ENCODE results near the gene SPDYE18. TPM values are rescaled to one million over a fixed set of nuclear protein-coding genes. Genes with fewer than 3 reads are reported as not detected.
A peak's percentile ranks its signal among the peaks of the same experiment; 100 is the strongest.
"Not testable (repeated sequence)": the region's sequence is repeated elsewhere in the genome, so short reads cannot be mapped to it uniquely, and the experiment has no call there.

Gene SPDYE18
- total RNA-seq, 1 donor from 2014 or later: 1.7 TPM

- peak; percentile 42 for DNase-seq (ENCODE audit: low spot score)
Measured at GRCh38 chr7:77006127-77007110, 55.9 kb downstream of the SPDYE18 start.

DNA sequence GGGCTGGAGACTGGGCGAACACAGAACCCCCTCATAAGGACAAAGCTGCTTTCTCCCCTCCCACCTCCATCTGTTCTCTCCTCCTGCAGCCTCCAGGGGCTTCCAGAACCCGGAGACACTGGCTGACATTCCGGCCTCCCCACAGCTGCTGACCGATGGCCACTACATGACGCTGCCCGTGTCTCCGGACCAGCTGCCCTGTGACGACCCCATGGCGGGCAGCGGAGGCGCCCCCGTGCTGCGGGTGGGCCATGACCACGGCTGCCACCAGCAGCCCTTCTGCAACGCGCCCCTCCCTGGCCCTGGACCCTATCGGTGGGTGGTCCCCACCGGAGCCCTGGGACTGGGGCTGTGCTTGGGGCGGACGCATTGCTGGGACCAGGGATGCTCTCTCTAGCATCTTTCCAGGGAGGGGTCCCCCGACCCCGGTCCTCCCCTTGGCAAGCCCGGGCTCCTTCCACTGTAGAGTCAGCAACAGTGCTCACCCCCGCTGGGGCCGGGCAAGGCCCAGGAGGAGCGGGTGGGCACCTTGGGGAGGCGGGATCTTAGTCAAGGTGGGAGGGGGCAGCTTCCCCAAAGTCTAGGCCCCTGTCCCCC lies 56.8 kb downstream of the SPDYE18 start:
- peak; percentile 41 for DNase-seq (ENCODE audit: low spot score)

GRCh38 chr7:77004151-77004550 lies 58.2 kb downstream of the SPDYE18 start:
- peak; percentile 17 for DNase-seq (ENCODE audit: low spot score)

DNA sequence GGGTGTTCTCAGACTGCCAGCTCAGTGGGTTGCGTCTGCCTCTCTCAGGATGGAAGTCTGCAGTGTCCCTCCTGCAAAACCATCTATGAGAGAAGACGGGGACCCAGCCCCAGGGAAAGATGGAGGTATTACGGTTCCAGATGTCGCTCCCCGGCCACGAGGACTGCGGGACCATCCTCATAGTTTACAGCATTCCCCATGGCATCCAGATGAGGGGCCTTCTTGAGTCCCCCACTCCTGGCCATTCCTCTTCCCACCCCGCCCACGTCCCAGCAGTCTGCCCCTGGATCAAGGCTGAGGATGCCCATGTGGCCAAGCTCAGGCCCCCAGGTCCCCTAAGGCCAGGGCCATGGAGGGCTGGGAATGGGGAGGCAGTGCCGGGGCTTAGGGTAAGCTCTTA lies 59.1 kb downstream of the SPDYE18 start:
- DNase-seq (ENCODE audit: low spot score): peak; percentile 41

DNA sequence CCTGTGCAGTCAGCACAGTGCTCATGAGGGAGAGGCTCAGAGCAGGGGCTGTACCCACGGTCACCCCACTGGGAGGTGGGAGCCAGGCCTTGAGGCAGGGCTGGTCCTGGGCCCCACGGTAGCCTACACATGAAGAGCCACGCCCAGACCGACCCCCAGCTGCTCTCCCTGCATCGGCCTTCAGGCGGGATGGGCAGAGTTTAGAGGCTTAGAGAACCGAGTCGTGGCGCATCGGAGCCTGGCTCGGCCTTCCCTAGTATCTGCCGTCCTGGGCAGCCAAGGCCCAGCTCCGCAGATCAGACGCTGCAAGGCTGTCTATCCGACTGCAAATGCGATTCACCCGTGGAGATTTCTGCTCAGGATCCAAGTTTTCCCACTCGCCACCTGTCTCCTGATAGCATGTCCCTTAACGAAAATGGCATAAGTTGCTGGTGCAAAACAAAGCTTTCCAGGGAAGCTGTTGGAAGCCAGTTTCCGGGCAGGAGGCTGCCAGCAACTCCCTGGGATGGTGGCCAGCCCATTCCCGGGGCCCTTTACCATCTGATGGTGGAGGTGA lies 59.6 kb downstream of the SPDYE18 start:
- not testable (repeated sequence) for DNase-seq (ENCODE audit: low spot score)

DNA sequence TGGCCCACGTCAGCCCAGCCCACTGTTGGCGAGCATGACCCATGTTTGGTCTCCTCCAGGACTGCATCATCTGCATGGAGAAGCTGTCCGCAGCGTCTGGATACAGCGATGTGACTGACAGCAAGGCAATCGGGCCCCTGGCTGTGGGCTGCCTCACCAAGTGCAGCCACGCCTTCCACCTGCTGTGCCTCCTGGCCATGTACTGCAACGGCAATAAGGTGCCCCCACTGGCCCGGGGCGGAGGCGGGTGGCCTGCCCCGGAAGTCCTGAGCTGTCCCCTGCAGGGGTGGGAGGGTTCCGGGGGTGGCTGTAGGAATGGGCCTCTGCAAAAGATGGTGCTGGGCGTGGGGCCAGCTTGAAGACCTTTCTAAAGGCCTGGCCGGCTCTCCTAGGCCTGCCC lies 60.3 kb downstream of the SPDYE18 start:
- DNase-seq (ENCODE audit: low spot score): not testable (repeated sequence)

Other genes starting within 250 kb of the SPDYE18 start
- not detected for gene SPDYE17, start 30.2 kb downstream of the SPDYE18 start, total RNA-seq
- gene CCDC146, start 60.1 kb upstream of the SPDYE18 start, total RNA-seq: 11.7 TPM
- 10.9 TPM for gene FGL2, start 137.3 kb upstream of the SPDYE18 start, total RNA-seq

Measured in ureter (tissue), 1 donor.